ENCODE measurements around the gene CENPX. TPM values are rescaled to one million over a fixed set of nuclear protein-coding genes. Genes with fewer than 3 reads are reported as not detected.

Gene CENPX
- total RNA-seq, 1 experiment from 2014 or later = 77.9 TPM

GRCh38 chr17:82012640-82013295 is 9.9 kb downstream of the CENPX start:
- TF ChIP-seq CTCF (conservative IDR thresholded peaks at IDR 0.05) = no peak
- no peaks in the 10 kb centered on the region for H3K36me3 Mint-ChIP-seq (ENCODE audit: insufficient read depth in 1 of 3, low read depth in 3 of 3)
- no peak overlapping the region for H3K4me2 ChIP-seq (ENCODE audit: insufficient read depth, insufficient read length, low read length)

More at GRCh38 chr17:82012640-82013295, 9.9 kb downstream of the CENPX start:
- H4K8ac ChIP-seq (replicated peaks; ENCODE audit: insufficient read length, low read depth, low read length) = no peak overlapping the region
- no peaks in the 10 kb centered on the region for H3K27me3 ChIP-seq (ENCODE audit: insufficient read depth, low read length)
- H3K79me1 ChIP-seq (ENCODE audit: insufficient read depth, low read depth, low read length, poor library complexity, severe bottlenecking) = no peaks in the 10 kb centered on the region
- H3K18ac ChIP-seq (ENCODE audit: insufficient read length, low read depth, low read length) = no peak overlapping the region
- H4K20me1 ChIP-seq (ENCODE audit: control insufficient read depth, insufficient read depth, insufficient read length) = no peaks in the 10 kb centered on the region
- no peak overlapping the region for H3K23ac ChIP-seq (ENCODE audit: insufficient read length, low read depth, low read length)
- no peak overlapping the region for H3K4ac ChIP-seq (ENCODE audit: low read depth, low read length)
- Mint-ChIP-seq H3K9me3 (no peaks in the 10 kb centered on the region), H3K27me3 (ENCODE audit: low read depth) (no peaks in the 10 kb centered on the region; the same call in 1 of the 2 replicates), H3K4me3 (no peak overlapping the region), H3K4me1 (0 out of 4 replicates have a peak, but pooled peaks cover 0 to 2% of the 10 kb centered on the region in 2 experiments), H3K27ac (no peak overlapping the region; a peak in 1 of 7 replicates)
- H2BK5ac ChIP-seq (ENCODE audit: insufficient read length, low read length) = no peak overlapping the region
- H3K4me1 ChIP-seq (ENCODE audit: insufficient read depth, low read length) = no peaks in the 10 kb centered on the region
- H3K27ac ChIP-seq (ENCODE audit: insufficient read length, low read depth, low read length) = no peak overlapping the region
- no peak overlapping the region for H3K56ac ChIP-seq (ENCODE audit: insufficient read length, low read depth, low read length)
- H3K9me3 ChIP-seq (ENCODE audit: control insufficient read depth, low read depth, low read length) = no peaks in the 10 kb centered on the region
- no peak overlapping the region for H4K5ac ChIP-seq (ENCODE audit: insufficient read length, low read depth, low read length)
- no peaks in the 10 kb centered on the region for H3K23me2 ChIP-seq (ENCODE audit: insufficient read length, low read depth, low read length, poor library complexity, severe bottlenecking)
- no peak overlapping the region for H2BK12ac ChIP-seq (ENCODE audit: insufficient read length, low read depth, low read length)
- H2AK5ac ChIP-seq (ENCODE audit: insufficient read length, low read length) = no peak overlapping the region
- H2BK120ac ChIP-seq (ENCODE audit: low read depth, low read length, poor library complexity, severe bottlenecking) = no peak overlapping the region
- no peak overlapping the region for H2BK15ac ChIP-seq (ENCODE audit: low read depth, low read length)
- H3K9ac ChIP-seq (ENCODE audit: extremely low read depth, insufficient read length, low read length) = no peak overlapping the region
- no peak overlapping the region for H2AFZ ChIP-seq (ENCODE audit: low read length)
- H2BK20ac ChIP-seq (ENCODE audit: low read depth, low read length, poor library complexity, severe bottlenecking) = no peak overlapping the region
- H3K79me2 ChIP-seq (ENCODE audit: insufficient read depth, low read length) = no peaks in the 10 kb centered on the region
- no peak overlapping the region; the same call in 1 of the 2 replicates for H3K14ac ChIP-seq (ENCODE audit: insufficient read depth, low read length)
- H3T11ph ChIP-seq (ENCODE audit: low read length) = no peak overlapping the region
- no peak for DNase-seq
- WGBS (ENCODE audit: extremely low coverage, insufficient read length, low lambda C conversion rate) = no CpG with 5 or more reads among the region's 19 CpGs
- no peak overlapping the region for H4K91ac ChIP-seq (ENCODE audit: insufficient read length, low read depth, low read length)

All from H9 (cell line).